Stimulated activated CD4-positive, alpha-beta T cell treated with anti-CD3 and anti-CD28 coated beads, Interleukin-1b, Interleukin-23, amount 100 ng/mL, for 48 hours (primary cell): Measurements from ENCODE around the gene KRT81.
"Not testable (repeated sequence)": the region's sequence is repeated elsewhere in the genome, so short reads cannot be mapped to it uniquely, and the experiment has no call there.

ENCODE experiments used
- DNase-seq: peaks from one replicate; pipeline ENCODE4 v3.0.0-alpha.2; 2020

KRT81 gene

GRCh38 chr12:52270541-52271070, 20.7 kb downstream of the KRT81 start:
- no peak for DNase-seq

- no peak for DNase-seq
These were observed 23.1 kb downstream of the KRT81 start for GRCh38 chr12:52268212-52268611.

GRCh38 chr12:52267699-52268098, 23.6 kb downstream of the KRT81 start:
- DNase-seq: no peak

GRCh38 chr12:52267266-52267665, 24.1 kb downstream of the KRT81 start:
- DNase-seq: no peak

- no peak for DNase-seq
These were observed 24.8 kb downstream of the KRT81 start for GRCh38 chr12:52266514-52266913.

- DNase-seq: no peak
These were observed 26.9 kb downstream of the KRT81 start for GRCh38 chr12:52264435-52264825.

GRCh38 chr12:52263761-52264434, 27.4 kb downstream of the KRT81 start:
- no peak for DNase-seq

GRCh38 chr12:52262286-52262685, 29.0 kb downstream of the KRT81 start:
- no peak for DNase-seq

GRCh38 chr12:52261208-52261484, 30.2 kb downstream of the KRT81 start:
- no peak for DNase-seq

GRCh38 chr12:52260361-52261207, 30.8 kb downstream of the KRT81 start:
- no peak for DNase-seq

- DNase-seq: no peak
These were observed 31.6 kb downstream of the KRT81 start for GRCh38 chr12:52259657-52260243.

- no peak for DNase-seq
These were observed 32.9 kb downstream of the KRT81 start for GRCh38 chr12:52258335-52258901.

GRCh38 chr12:52257922-52258321, 33.4 kb downstream of the KRT81 start:
- not testable (repeated sequence) for DNase-seq

- no peak for DNase-seq
These were observed 34.2 kb downstream of the KRT81 start for GRCh38 chr12:52257074-52257551.

- no peak for DNase-seq
These were observed 34.8 kb downstream of the KRT81 start for GRCh38 chr12:52256584-52256935.

GRCh38 chr12:52255926-52256583, 35.3 kb downstream of the KRT81 start:
- DNase-seq: no peak

- DNase-seq: no peak
These were observed 36.2 kb downstream of the KRT81 start for GRCh38 chr12:52254965-52255751.

GRCh38 chr12:52254180-52254964, 37.0 kb downstream of the KRT81 start:
- no peak for DNase-seq

- no peak for DNase-seq
These were observed 37.7 kb downstream of the KRT81 start for GRCh38 chr12:52253391-52254179.

GRCh38 chr12:52252728-52253343, 38.5 kb downstream of the KRT81 start:
- no peak for DNase-seq
